C4-2B (cell line): ENCODE data around the gene MED1.

Experiments
- CTCF ChIP-seq: fragments of 450-650 bp; conservative IDR thresholded peaks from 2 replicates; pipeline ENCODE4 v1.5.1; 2017; ENCODE audit warnings: mild to moderate bottlenecking
- ZFX ChIP-seq: fragments of 450-650 bp; IDR thresholded peaks from 2 replicates; pipeline ENCODE4 v1.6.1; 2017

- TF ChIP-seq CTCF (no peak), ZFX (no peak)
Measured at GRCh38 chr17:39391448-39391847, 59.6 kb downstream of the MED1 start.
